ENCODE measurements around the gene NPRL2. TPM values are rescaled to one million over a fixed set of nuclear protein-coding genes. Genes with fewer than 3 reads are reported as not detected.

NPRL2 gene
- total RNA-seq, 1 experiment from 2014 or later = 35.4 TPM

DNA sequence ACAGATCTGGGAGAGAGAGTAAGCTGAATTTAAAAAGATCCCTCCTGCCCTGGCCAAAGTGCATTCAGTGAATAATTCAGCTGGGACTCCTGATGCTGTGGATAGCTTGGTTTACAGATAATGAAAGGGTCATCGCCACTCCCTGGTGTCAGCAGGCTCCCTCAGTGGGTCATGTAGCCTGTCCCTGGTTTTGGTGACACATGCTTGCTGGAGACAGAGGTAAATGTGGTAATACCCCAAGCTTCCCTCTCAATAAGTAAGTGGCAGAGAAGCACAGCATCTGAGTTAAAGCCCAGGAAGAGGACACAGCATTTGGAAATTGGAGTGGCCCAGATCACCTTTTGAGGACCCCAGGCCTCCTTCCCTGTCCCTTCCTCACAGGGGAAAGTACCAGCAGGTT, 6.9 kb upstream of the NPRL2 start:
- H3K9ac ChIP-seq (ENCODE audit: low read length) = no peak overlapping the region
- TF ChIP-seq, protein P1, sequence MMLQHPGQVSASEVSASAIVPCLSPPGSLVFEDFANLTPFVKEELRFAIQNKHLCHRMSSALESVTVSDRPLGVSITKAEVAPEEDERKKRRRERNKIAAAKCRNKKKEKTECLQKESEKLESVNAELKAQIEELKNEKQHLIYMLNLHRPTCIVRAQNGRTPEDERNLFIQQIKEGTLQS (IDR thresholded peaks at IDR 0.05) = no peak
- no peak for TF ChIP-seq JUND (IDR thresholded peaks at IDR 0.05)
- no peak for TF ChIP-seq EZH2 (IDR thresholded peaks at IDR 0.05)
- TF ChIP-seq, protein P2, sequence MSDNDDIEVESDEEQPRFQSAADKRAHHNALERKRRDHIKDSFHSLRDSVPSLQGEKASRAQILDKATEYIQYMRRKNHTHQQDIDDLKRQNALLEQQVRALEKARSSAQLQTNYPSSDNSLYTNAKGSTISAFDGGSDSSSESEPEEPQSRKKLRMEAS (IDR thresholded peaks at IDR 0.05) = no peak
- no peak for TF ChIP-seq SIN3A (IDR thresholded peaks at IDR 0.05; ENCODE audit: low read depth)
- TF ChIP-seq EGR1 (IDR thresholded peaks at IDR 0.05; ENCODE audit: low read depth) = no peak
- no peak for TF ChIP-seq ZFX (IDR thresholded peaks at IDR 0.05)
- no peak for TF ChIP-seq CBX3 (IDR thresholded peaks at IDR 0.05; ENCODE audit: low read depth)
- no peak for TF ChIP-seq RAD21 (IDR thresholded peaks at IDR 0.05; ENCODE audit: low read depth)
- TF ChIP-seq, protein P3, sequence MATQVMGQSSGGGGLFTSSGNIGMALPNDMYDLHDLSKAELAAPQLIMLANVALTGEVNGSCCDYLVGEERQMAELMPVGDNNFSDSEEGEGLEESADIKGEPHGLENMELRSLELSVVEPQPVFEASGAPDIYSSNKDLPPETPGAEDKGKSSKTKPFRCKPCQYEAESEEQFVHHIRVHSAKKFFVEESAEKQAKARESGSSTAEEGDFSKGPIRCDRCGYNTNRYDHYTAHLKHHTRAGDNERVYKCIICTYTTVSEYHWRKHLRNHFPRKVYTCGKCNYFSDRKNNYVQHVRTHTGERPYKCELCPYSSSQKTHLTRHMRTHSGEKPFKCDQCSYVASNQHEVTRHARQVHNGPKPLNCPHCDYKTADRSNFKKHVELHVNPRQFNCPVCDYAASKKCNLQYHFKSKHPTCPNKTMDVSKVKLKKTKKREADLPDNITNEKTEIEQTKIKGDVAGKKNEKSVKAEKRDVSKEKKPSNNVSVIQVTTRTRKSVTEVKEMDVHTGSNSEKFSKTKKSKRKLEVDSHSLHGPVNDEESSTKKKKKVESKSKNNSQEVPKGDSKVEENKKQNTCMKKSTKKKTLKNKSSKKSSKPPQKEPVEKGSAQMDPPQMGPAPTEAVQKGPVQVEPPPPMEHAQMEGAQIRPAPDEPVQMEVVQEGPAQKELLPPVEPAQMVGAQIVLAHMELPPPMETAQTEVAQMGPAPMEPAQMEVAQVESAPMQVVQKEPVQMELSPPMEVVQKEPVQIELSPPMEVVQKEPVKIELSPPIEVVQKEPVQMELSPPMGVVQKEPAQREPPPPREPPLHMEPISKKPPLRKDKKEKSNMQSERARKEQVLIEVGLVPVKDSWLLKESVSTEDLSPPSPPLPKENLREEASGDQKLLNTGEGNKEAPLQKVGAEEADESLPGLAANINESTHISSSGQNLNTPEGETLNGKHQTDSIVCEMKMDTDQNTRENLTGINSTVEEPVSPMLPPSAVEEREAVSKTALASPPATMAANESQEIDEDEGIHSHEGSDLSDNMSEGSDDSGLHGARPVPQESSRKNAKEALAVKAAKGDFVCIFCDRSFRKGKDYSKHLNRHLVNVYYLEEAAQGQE (IDR thresholded peaks at IDR 0.05; ENCODE audit: low read depth) = no peak
- TF ChIP-seq ELF1 (IDR thresholded peaks at IDR 0.05; ENCODE audit: borderline replicate concordance, low read depth) = no peak
- no peak for TF ChIP-seq EZH2phosphoT487 (IDR thresholded peaks at IDR 0.05; ENCODE audit: borderline replicate concordance)
- no peak for TF ChIP-seq SRF (IDR thresholded peaks at IDR 0.05; ENCODE audit: low read depth)
- no peak for TF ChIP-seq POLR2A (IDR thresholded peaks at IDR 0.05; ENCODE audit: borderline replicate concordance, extremely low read depth, insufficient read depth, insufficient read length)
- no peak for TF ChIP-seq CEBPB (IDR thresholded peaks at IDR 0.05; ENCODE audit: low read depth)
- TF ChIP-seq, protein P4, sequence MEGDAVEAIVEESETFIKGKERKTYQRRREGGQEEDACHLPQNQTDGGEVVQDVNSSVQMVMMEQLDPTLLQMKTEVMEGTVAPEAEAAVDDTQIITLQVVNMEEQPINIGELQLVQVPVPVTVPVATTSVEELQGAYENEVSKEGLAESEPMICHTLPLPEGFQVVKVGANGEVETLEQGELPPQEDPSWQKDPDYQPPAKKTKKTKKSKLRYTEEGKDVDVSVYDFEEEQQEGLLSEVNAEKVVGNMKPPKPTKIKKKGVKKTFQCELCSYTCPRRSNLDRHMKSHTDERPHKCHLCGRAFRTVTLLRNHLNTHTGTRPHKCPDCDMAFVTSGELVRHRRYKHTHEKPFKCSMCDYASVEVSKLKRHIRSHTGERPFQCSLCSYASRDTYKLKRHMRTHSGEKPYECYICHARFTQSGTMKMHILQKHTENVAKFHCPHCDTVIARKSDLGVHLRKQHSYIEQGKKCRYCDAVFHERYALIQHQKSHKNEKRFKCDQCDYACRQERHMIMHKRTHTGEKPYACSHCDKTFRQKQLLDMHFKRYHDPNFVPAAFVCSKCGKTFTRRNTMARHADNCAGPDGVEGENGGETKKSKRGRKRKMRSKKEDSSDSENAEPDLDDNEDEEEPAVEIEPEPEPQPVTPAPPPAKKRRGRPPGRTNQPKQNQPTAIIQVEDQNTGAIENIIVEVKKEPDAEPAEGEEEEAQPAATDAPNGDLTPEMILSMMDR (IDR thresholded peaks at IDR 0.05 in 2 of 3, conservative IDR thresholded peaks at IDR 0.05 in 1 of 3; ENCODE audit: borderline replicate concordance in 1 of 3, insufficient read depth in 1 of 3, low read depth in 2 of 3, low read length in 2 of 3) = no peak
- no peak for TF ChIP-seq SP1 (IDR thresholded peaks at IDR 0.05; ENCODE audit: low read depth)
- TF ChIP-seq FOSL1 (IDR thresholded peaks at IDR 0.05; ENCODE audit: low read depth) = no peak
- H3K4me1 ChIP-seq (ENCODE audit: control insufficient read depth in 1 of 2, insufficient read depth in 2 of 2, low read length in 2 of 2) = peaks cover 9 to 36% of the 10 kb centered on the region in 2 experiments; a peak in 3 of 4 replicates
- intact Hi-C loops (cut with micrococcal nuclease) = loop anchor here (10.0 kb wide), 1 partner anchor 1027 kb away; the partner anchor contains the start of gene MANF
- H3K36me3 ChIP-seq (ENCODE audit: control insufficient read depth in 1 of 2, insufficient read depth in 2 of 2, low read length in 2 of 2) = peaks cover 14 to 31% of the 10 kb centered on the region in 2 experiments; a peak in 3 of 4 replicates
- H2AFZ ChIP-seq (ENCODE audit: low read depth, low read length, poor library complexity, severe bottlenecking) = no peak overlapping the region
- H4K20me1 ChIP-seq (ENCODE audit: insufficient read depth) = no peaks in the 10 kb centered on the region
- no peak overlapping the region for H3K4me3 ChIP-seq (replicated peaks in 1 of 2; ENCODE audit: low read depth in 1 of 2, low read length in 2 of 2)
- no peaks in the 10 kb centered on the region for H3K27me3 ChIP-seq (ENCODE audit: insufficient read depth, low read length)
- H3K9me3 ChIP-seq (ENCODE audit: control insufficient read depth in 1 of 2, insufficient read depth in 1 of 2, low read depth in 1 of 2, low read length in 2 of 2) = no peaks in the 10 kb centered on the region
- H3K79me2 ChIP-seq (ENCODE audit: insufficient read depth, low read length) = peaks cover 47% of the 10 kb centered on the region
- DNase-seq (ENCODE audit: low read depth, low spot score) (no peak), ATAC-seq (no peak)
- ChIA-PET CTCF (no interaction called here), RAD21 (ENCODE audit: low non-redundant PET in 1 of 2, low total read pairs in 2 of 2, uncharacterized antibody in 2 of 2, unreplicated experiment in 2 of 2) (no interaction called here), POLR2A (no interaction called here)
- no peak overlapping the region for H3K27ac ChIP-seq (ENCODE audit: low read depth, low read length)
- no TSS peak for BruUV-seq (replicated peaks)
- no peaks in the 10 kb centered on the region for H3K9me2 ChIP-seq (ENCODE audit: insufficient read depth)
- H3K4me2 ChIP-seq (ENCODE audit: low read length) = peak overlapping the region; percentile 89
